MM.1S (cell line): ENCODE measurements around the gene CACNA1G.

Source experiments
- DNase-seq: peaks from one replicate; pipeline ENCODE4 v3.0.0-alpha.2; 2015
- H2AFZ ChIP-seq: fragments of 300-600 bp; sonication (generic); 2 replicates; pipeline ENCODE4 v1.6.0; 2016; ENCODE audit warnings: antibody characterized with exemption, low read length
- H3F3A ChIP-seq: fragments of 300-600 bp; sonication (generic); 2 replicates; pipeline ENCODE4 v1.6.1; 2016; ENCODE audit warnings: mild to moderate bottlenecking, antibody characterized with exemption, low read length, moderate library complexity, mixed read lengths; ENCODE audit not compliant: insufficient read depth
- H3K27ac ChIP-seq: fragments of 300-600 bp; sonication (generic); 2 replicates; pipeline ENCODE4 v1.5.1; 2016; ENCODE audit warnings: mild to moderate bottlenecking, low read length
- H3K27me3 ChIP-seq: fragments of 300-600 bp; sonication (generic); replicated peaks from 2 replicates; pipeline ENCODE4 v1.6.0; 2016; ENCODE audit warnings: low read length; ENCODE audit not compliant: insufficient read depth
- H3K36me3 ChIP-seq: fragments of 300-600 bp; sonication (generic); replicated peaks from 2 replicates; pipeline ENCODE4 v1.6.1; 2016; ENCODE audit warnings: mild to moderate bottlenecking, low read length, mixed read lengths; ENCODE audit not compliant: insufficient read depth
- H3K4me1 ChIP-seq: fragments of 300-600 bp; sonication (generic); 2 replicates; pipeline ENCODE4 v1.6.1; 2016; ENCODE audit warnings: low read length, mixed read lengths
- H3K4me2 ChIP-seq: fragments of 300-600 bp; sonication (generic); 2 replicates; pipeline ENCODE4 v1.6.0; 2016; ENCODE audit warnings: low read depth, low read length
- H3K4me3 ChIP-seq: fragments of 300-600 bp; sonication (generic); 2 replicates; pipeline ENCODE4 v1.5.1; 2016; ENCODE audit warnings: low read length, mixed read lengths
- H3K79me2 ChIP-seq: fragments of 300-600 bp; sonication (generic); 2 replicates; pipeline ENCODE4 v1.6.1; 2016; ENCODE audit warnings: mixed run types, low read length, mixed read lengths
- H3K9ac ChIP-seq: fragments of 300-600 bp; sonication (generic); 2 replicates; pipeline ENCODE4 v1.6.1; 2016; ENCODE audit warnings: low read length, mixed read lengths
- H3K9me2 ChIP-seq: fragments of 300-600 bp; sonication (generic); replicated peaks from 2 replicates; pipeline ENCODE4 v1.6.1; 2016; ENCODE audit warnings: mild to moderate bottlenecking, low read length, mixed read lengths; ENCODE audit not compliant: insufficient read depth
- H3K9me3 ChIP-seq: fragments of 300-600 bp; sonication (generic); replicated peaks from 2 replicates; pipeline ENCODE4 v1.6.1; 2016; ENCODE audit warnings: mild to moderate bottlenecking, low read length, mixed read lengths; ENCODE audit not compliant: insufficient read depth
- H4K20me1 ChIP-seq: fragments of 300-600 bp; sonication (generic); 2 replicates; pipeline ENCODE4 v1.6.1; 2016; ENCODE audit warnings: mild to moderate bottlenecking, low read length, moderate library complexity, mixed read lengths; ENCODE audit not compliant: insufficient read depth
- EZH2 ChIP-seq: fragments of 300-600 bp; sonication (generic); optimal IDR thresholded peaks from 2 replicates; pipeline ENCODE3; 2017; ENCODE audit warnings: low read depth, mild to moderate bottlenecking, antibody characterized with exemption, low read length, mixed read lengths
- EZH2phosphoT487 ChIP-seq: fragments of 300-600 bp; sonication (generic); IDR thresholded peaks from 2 replicates; pipeline ENCODE4 v1.6.1; 2018; ENCODE audit warnings: antibody characterized with exemption, low read length
- TF ChIP-seq, protein P1 (sequence below): fragments of 300-600 bp; sonication (generic); IDR thresholded peaks from 2 replicates; pipeline ENCODE4 v1.5.1; 2016; ENCODE audit warnings: antibody characterized with exemption, low read length, mixed read lengths

Gene CACNA1G

DNA sequence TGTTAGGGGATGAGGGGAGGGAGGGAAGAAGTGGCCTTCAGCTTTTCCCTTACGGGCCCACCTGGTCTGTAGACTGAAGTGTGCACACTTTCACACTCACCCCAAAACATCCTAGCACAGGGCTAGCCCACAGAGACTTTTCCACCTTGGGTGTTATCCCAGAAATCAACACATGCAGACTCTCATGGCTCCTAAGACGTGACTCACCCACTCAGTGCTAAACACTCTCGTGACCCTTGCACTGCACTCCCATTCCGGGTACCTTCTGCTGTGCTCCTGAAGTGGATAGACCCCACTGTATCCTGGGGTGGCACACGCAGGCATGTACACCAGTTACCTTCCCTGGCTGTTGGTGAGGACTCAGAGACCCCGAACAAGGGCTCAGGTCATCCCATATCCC lies 51.1 kb downstream of the CACNA1G start:
- H3K9me3 ChIP-seq, result no peaks in the 10 kb centered on the region
- DNase-seq, result no peak
- H3K27ac ChIP-seq, result no peak overlapping the region
- H3K9ac ChIP-seq, result no peak overlapping the region
- H4K20me1 ChIP-seq, result no peaks in the 10 kb centered on the region
- no peak overlapping the region for H2AFZ ChIP-seq
- H3K4me1 ChIP-seq, result no peaks in the 10 kb centered on the region
- no peak for TF ChIP-seq EZH2phosphoT487
- TF ChIP-seq, protein P1, sequence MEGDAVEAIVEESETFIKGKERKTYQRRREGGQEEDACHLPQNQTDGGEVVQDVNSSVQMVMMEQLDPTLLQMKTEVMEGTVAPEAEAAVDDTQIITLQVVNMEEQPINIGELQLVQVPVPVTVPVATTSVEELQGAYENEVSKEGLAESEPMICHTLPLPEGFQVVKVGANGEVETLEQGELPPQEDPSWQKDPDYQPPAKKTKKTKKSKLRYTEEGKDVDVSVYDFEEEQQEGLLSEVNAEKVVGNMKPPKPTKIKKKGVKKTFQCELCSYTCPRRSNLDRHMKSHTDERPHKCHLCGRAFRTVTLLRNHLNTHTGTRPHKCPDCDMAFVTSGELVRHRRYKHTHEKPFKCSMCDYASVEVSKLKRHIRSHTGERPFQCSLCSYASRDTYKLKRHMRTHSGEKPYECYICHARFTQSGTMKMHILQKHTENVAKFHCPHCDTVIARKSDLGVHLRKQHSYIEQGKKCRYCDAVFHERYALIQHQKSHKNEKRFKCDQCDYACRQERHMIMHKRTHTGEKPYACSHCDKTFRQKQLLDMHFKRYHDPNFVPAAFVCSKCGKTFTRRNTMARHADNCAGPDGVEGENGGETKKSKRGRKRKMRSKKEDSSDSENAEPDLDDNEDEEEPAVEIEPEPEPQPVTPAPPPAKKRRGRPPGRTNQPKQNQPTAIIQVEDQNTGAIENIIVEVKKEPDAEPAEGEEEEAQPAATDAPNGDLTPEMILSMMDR, result no peak
- TF ChIP-seq EZH2, result no peak
- H3K79me2 ChIP-seq, result no peaks in the 10 kb centered on the region
- H3K4me2 ChIP-seq, result no peak overlapping the region
- peaks cover 90% of the 10 kb centered on the region for H3K27me3 ChIP-seq
- no peaks in the 10 kb centered on the region for H3K36me3 ChIP-seq
- H3K4me3 ChIP-seq, result no peak overlapping the region
- H3K9me2 ChIP-seq, result no peaks in the 10 kb centered on the region
- no peaks in the 10 kb centered on the region for H3F3A ChIP-seq

DNA sequence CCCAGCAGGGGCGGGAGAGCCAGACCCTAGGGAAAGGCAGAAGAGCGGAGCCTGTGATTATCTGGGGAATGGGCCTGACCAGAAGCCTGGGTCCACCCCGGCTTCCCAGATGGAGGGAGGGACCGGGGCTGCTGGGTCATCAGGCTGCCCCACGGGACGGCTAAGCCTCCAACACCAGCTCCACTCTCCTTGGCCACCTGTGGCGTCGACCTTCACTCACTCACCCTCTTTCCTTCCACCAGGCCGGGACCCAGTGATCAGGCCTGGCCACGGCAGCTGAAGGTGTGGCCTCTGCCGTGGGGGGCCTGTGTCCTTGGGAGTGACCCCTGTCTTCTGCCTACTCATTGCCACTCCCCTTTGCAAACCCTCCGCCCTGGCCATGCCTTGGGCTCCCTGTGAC lies 51.8 kb downstream of the CACNA1G start:
- Histone ChIP-seq H3K79me2 (no peaks in the 10 kb centered on the region), H3F3A (no peaks in the 10 kb centered on the region), H3K4me1 (no peaks in the 10 kb centered on the region), H3K4me3 (no peak overlapping the region), H3K36me3 (no peaks in the 10 kb centered on the region), H3K9me3 (no peaks in the 10 kb centered on the region), H3K27me3 (peaks cover 90% of the 10 kb centered on the region), H4K20me1 (no peaks in the 10 kb centered on the region), H3K27ac (no peak overlapping the region), H2AFZ (no peak overlapping the region), H3K9me2 (no peaks in the 10 kb centered on the region), H3K9ac (no peak overlapping the region), H3K4me2 (no peak overlapping the region)
- DNase-seq, result no peak
- TF ChIP-seq, protein P1, result no peak
- TF ChIP-seq EZH2phosphoT487 (no peak), EZH2 (no peak)

DNA sequence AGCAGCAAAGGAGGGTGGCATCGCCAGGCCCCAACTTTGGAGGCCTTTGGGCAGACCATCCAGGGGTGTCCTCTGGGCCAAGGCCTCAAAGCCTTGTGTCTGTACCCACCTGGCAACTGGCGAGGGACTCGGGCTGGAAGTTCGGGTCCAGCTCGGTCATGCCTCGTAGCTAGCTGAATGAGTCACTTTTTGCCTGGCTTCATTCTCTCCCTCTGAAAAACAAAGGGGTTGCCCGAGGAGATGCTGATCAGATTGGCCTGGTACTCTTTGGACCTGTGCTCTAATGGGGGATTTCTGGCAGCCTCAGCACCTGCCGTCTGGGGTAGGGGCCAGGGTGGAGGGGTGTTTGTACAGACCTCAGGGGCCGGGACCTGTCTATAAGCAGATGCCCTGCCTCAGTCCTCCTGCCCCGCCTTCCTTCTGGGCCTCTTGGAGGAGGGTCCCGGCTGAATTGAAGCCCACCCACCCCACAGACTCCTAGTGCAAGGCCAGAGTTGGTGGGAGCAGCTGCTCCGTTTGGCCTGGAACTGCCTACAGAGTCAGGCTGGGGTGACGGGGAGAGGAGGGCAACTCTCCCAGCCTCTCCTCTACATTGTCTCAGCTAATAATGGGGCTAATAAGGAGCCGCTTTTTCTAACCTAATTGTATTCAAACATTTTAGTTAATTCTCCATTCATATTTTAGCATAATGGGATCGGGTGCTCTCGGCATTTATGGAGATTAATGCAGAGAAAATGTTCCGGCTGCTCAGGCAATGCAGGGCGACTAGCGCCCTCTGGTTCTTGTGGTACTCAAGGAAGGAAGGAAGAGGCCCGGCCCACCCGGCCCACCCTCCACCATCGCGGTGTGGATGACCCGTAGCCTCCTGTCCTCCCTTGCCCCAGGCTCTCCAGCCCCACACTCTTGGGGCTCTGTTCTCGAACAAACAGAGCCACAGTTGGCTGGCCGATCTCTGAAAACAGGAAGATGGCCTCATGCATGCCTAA lies 52.8 kb downstream of the CACNA1G start:
- Histone ChIP-seq H3K36me3 (no peaks in the 10 kb centered on the region), H3K4me2 (no peak overlapping the region), H2AFZ (no peak overlapping the region), H3K9ac (no peak overlapping the region), H3K4me3 (no peak overlapping the region), H3K4me1 (no peaks in the 10 kb centered on the region), H3K9me2 (no peaks in the 10 kb centered on the region), H3K9me3 (no peaks in the 10 kb centered on the region), H3F3A (no peaks in the 10 kb centered on the region), H4K20me1 (no peaks in the 10 kb centered on the region), H3K27me3 (peaks cover 91% of the 10 kb centered on the region), H3K79me2 (no peaks in the 10 kb centered on the region), H3K27ac (no peak overlapping the region)
- no peak for TF ChIP-seq EZH2phosphoT487
- TF ChIP-seq EZH2, result no peak
- DNase-seq, result no peak

GRCh38 chr17:50614471-50615051 lies 54.0 kb downstream of the CACNA1G start:
- no peaks in the 10 kb centered on the region for H3F3A ChIP-seq
- H2AFZ ChIP-seq, result no peak overlapping the region
- no peak overlapping the region for H3K27ac ChIP-seq
- peaks cover 92% of the 10 kb centered on the region for H3K27me3 ChIP-seq
- no peak overlapping the region for H3K4me3 ChIP-seq
- H3K36me3 ChIP-seq, result no peaks in the 10 kb centered on the region
- H3K9ac ChIP-seq, result no peak overlapping the region
- H3K9me2 ChIP-seq, result no peaks in the 10 kb centered on the region
- DNase-seq, result no peak
- H3K79me2 ChIP-seq, result no peaks in the 10 kb centered on the region
- no peaks in the 10 kb centered on the region for H3K9me3 ChIP-seq
- H3K4me2 ChIP-seq, result no peak overlapping the region
- no peaks in the 10 kb centered on the region for H4K20me1 ChIP-seq
- H3K4me1 ChIP-seq, result no peaks in the 10 kb centered on the region
- TF ChIP-seq EZH2 (no peak), EZH2phosphoT487 (no peak)
- TF ChIP-seq, protein P1, result no peak
